ENCODE results near the gene ABI1.
A peak's percentile ranks its signal among the peaks of the same experiment; 100 is the strongest.

ABI1 gene

DNA sequence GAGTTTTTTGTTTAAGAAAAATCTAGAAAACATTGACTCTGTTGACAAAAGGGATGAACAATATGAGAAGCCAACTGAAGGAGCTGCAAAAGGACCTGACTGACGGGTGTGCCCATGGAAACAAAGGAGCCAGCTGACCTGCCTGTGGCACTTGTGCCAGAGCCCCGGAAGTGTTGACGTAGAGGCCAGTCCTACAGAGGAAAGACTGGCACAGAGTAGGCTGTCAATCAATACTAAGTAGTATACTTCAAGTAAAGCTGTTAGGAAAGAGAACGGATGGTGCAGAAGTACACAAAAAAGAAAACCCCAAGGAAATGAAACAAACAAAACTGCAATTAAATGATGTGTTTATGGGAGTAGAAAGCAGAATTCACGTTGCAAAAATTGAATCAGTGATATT is 19.0 kb upstream of the ABI1 start:
- H3K27me3 ChIP-seq (ENCODE audit: insufficient read depth, poor library complexity, severe bottlenecking), result no peaks in the 10 kb centered on the region
- no peak overlapping the region for H3K27ac ChIP-seq (replicated peaks)
- H3K4me3 ChIP-seq (replicated peaks; ENCODE audit: insufficient read depth, low read length), result no peak overlapping the region
- no peak for DNase-seq (ENCODE audit: low read depth in 1 of 2, low spot score in 1 of 2)
- TF ChIP-seq SPI1 (IDR thresholded peaks at IDR 0.05; ENCODE audit: borderline replicate concordance, low read depth) (no peak), POLR2AphosphoS5 (IDR thresholded peaks at IDR 0.05; ENCODE audit: low read depth) (no peak), REST (IDR thresholded peaks at IDR 0.05; ENCODE audit: insufficient replicate concordance, low read depth) (no peak), GABPA (IDR thresholded peaks at IDR 0.05; ENCODE audit: low read depth) (no peak), CTCF (IDR thresholded peaks at IDR 0.05; ENCODE audit: insufficient read depth, low read length) (no peak)

- no peak overlapping the region for H3K4me3 ChIP-seq (replicated peaks; ENCODE audit: insufficient read depth, low read length)
- no peaks in the 10 kb centered on the region for H3K27me3 ChIP-seq (ENCODE audit: insufficient read depth, poor library complexity, severe bottlenecking)
- no peak for DNase-seq (ENCODE audit: low read depth in 1 of 2, low spot score in 1 of 2)
- no peak overlapping the region for H3K27ac ChIP-seq (replicated peaks)
- TF ChIP-seq POLR2AphosphoS5 (IDR thresholded peaks at IDR 0.05; ENCODE audit: low read depth) (no peak), GABPA (IDR thresholded peaks at IDR 0.05; ENCODE audit: low read depth) (no peak), CTCF (IDR thresholded peaks at IDR 0.05; ENCODE audit: insufficient read depth, low read length) (no peak), SPI1 (IDR thresholded peaks at IDR 0.05; ENCODE audit: borderline replicate concordance, low read depth) (no peak), REST (IDR thresholded peaks at IDR 0.05; ENCODE audit: insufficient replicate concordance, low read depth) (no peak)
Observed at GRCh38 chr10:26870766-26871165, 10.0 kb upstream of the ABI1 start.

GRCh38 chr10:26869528-26869927 is 8.8 kb upstream of the ABI1 start:
- no peak overlapping the region for H3K4me3 ChIP-seq (replicated peaks; ENCODE audit: insufficient read depth, low read length)
- no peaks in the 10 kb centered on the region for H3K27me3 ChIP-seq (ENCODE audit: insufficient read depth, poor library complexity, severe bottlenecking)
- peak overlapping the region; percentile 6 for H3K27ac ChIP-seq (replicated peaks)
- TF ChIP-seq GABPA (IDR thresholded peaks at IDR 0.05; ENCODE audit: low read depth), result no peak
- TF ChIP-seq CTCF (IDR thresholded peaks at IDR 0.05; ENCODE audit: insufficient read depth, low read length), result no peak
- no peak for TF ChIP-seq SPI1 (IDR thresholded peaks at IDR 0.05; ENCODE audit: borderline replicate concordance, low read depth)
- TF ChIP-seq REST (IDR thresholded peaks at IDR 0.05; ENCODE audit: insufficient replicate concordance, low read depth), result no peak
- no peak for TF ChIP-seq POLR2AphosphoS5 (IDR thresholded peaks at IDR 0.05; ENCODE audit: low read depth)
- peak in 1 of 2 experiments; percentile 38 for DNase-seq (ENCODE audit: low read depth in 1 of 2, low spot score in 1 of 2)

All from HL-60 (cell line).